NCI-H1048 (cell line): ENCODE measurements around the gene PPIL3.

Experiments
- DNase-seq: peaks from one replicate; lab custom pipeline; 2025; lab: John Stamatoyannopoulos, UW

PPIL3 gene

DNA sequence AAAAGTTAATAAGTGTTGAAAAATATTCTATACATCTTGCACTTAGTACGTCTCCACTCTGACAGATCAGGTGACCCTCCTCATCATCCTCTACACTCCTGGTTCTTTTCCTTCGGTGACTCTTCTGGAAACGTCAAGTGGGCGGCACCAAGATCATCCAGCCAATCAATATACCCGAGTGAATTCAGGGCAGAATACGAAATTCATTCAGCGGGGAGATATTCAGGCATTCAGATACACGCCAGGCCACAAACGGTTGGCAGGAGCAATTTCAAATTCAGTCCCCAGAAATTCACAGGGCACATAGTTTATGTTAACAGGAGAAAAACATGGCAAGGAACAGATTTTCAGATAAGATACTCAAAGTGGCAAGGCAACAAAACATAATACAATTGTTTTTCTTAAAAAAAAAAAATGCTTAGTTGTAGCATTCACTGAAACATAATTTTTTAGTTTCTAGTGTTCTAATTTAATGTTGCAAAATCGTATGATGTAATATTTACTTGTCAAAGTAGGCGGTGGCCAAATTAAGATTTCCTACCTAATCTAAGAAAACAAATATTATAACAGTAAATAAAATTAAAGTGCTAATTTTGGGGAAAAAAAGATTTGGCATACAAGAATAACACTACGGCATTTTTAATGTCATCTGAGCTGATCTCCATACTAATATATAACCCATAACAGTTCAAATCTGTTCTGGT lies 28.6 kb downstream of the PPIL3 start:
- no peak for DNase-seq

DNA sequence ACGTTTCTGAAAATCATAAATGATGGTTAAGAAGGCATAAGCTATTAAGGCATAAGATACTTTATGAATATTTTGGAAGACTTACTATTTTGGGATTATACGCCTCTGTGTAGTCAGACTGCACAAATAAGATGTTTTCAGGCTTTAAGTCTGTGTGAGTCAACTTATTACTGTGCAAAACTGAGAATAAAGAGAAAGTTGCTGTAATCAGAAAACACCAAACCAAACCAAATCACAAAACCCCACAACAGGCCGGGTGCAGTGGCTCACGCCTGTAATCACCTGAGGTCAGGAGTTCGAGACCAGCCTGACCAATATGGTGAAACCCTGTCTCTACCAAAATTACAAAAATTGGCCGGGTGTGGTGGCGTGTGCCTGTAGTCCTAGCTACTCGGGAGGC lies 32.1 kb downstream of the PPIL3 start:
- no peak for DNase-seq

DNA sequence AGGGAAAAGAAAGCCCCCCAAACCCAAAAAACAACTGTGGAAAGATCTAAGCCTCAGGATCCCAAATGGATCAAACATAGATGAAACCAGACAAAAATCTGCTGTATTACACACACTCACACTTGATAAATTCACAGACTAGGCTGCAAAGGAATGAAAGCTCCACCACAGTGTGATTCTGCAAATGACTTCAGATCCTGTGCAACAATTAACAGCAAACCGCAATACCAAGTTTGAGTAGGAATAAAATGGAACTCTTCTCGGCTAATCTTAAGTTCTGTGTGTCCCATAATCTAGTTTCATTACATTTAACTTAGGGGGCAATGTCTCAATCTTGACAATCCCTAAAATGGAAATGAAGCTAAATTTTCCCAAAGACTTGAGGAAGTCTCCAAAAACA lies 36.3 kb downstream of the PPIL3 start:
- DNase-seq = no peak

DNA sequence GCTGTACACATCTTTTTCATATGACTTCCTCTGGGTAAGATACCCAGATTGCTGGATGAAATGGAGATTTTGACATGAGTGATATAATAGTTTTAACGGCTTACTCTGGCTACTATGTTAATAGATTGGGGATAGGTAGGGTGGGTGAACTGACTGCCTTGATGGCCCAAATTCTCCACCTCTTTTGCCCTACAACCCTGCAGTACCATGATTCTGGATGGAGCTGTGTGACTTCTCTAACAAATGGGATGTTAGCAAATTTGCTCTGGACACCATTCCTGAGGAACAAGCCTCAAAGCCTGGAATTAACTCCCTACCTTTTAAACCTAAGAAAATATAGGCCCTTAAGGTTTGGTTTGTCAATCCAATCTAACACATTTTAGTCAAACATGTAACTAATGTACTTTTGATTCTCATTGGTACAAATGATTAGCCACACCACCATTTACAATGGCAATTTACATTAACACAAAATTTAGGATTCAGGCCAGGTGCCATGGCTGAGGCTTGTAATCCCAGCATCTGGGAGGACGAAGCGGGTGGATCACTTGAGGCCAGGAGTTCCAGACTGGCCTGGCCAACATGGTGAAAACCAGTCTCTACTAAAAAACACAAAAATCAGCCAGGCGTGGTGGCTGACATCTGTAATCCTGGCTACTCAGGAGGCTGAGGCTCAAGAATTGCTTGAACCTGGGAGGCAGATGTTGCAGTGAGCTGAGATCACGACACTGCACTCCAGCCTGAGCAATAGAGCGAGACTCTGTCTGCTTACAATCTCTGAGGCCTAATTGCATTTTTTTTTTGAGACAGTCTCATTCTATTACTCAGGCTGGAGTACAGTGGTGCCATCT lies 37.3 kb downstream of the PPIL3 start:
- no peak for DNase-seq

DNA sequence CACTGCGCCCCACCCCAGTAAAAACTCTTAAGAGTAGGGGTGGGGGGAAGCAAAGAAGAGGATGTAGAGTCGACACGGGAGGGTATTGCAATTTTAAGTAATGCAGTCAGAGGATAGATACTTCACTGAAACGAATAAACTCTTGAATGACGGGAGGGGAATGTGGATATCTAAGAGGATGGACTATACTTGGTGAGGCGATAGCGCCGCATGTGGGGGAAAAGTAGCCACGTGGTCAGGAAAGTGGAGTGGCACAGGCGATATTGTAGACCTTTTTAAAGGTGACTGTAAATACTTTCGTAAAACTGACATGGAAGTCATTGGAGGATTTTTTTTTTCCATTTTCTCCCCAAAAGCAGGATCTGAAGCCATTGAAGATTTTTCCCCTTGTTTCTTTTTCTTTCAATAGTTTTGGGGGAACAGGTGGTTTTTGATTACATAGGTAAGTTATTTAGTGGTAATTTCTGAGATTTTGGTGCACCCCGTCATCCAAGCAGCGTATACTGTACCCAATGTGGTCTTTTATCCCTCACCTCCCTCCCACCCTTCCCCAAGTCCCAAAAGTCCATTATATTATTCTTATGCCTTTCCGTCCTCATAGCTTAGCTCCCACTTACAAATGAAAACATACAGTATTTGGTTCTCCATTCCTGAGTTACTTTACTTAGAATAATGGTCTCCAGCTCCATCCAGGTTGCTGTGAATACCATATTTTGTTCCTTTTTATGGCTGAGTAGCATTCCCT lies 38.2 kb downstream of the PPIL3 start:
- no peak for DNase-seq

DNA sequence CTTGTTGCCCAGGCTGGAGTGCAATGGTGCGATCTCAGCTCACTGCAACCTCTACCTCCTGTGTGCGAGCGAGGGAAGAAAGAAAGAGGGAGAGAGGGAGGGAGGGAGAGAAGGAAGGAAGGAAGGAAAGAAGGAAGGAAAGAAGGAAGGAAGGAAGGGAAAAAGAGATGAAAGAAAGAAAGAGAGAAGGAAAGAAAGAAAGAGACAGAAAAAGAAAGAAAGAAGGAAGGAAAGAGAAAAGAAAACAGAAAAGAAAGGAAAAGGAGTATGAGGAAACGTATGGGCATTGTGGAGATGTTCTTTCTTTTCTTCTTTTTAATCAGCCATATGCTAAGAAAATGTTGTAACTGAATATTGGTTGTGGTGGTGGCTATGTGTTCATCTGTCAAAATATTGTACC lies 40.9 kb downstream of the PPIL3 start:
- DNase-seq = no peak

DNA sequence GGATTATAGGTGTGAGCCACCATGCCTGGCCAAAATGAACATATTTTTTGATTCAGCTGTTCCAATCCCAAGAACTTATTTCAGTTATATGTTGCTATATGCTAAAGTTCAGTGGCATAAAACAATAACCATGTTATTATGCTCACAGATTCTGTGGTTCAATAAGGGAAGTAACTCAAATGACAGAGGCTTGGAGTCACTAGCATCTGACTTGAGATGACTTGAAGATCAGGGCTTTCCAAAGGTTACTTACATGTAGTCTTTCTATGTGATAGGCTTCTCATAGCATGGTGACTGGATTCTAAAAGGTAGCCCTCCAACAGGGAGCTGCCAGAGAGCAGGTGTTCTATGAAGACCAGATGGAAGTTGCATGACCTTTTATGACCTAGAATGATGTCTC lies 41.6 kb downstream of the PPIL3 start:
- no peak for DNase-seq

DNA sequence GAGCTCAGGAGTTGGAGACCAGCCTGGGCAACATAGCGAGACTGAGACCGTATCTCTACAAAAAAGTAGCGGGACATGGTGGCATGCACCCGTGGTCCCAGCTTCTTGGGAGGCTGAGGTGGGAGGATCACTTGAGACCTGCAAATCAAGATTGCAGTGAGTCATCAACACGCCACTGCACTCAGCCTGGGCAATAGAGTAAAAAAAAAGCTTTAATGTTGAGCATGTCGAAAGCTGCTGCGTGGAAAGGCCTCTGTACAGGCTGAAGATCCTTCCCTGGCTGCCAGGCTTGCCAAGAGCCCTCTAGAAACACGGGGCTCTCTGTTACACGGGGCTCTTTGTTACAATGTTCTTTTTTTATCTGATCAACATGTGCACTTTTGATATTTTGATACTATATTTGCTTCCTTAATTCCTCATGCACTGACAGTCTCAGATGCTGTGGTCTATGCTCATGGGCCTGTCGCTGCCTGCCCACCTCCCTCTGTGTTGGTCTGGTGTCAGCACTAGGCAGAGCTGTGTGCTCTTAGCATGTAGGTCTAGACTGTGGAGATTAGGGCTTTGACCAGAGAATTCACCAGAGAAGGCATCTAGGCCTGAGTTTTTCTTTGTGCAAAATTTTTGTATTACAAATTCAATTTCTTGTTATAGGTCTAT lies 43.1 kb downstream of the PPIL3 start:
- no peak for DNase-seq

DNA sequence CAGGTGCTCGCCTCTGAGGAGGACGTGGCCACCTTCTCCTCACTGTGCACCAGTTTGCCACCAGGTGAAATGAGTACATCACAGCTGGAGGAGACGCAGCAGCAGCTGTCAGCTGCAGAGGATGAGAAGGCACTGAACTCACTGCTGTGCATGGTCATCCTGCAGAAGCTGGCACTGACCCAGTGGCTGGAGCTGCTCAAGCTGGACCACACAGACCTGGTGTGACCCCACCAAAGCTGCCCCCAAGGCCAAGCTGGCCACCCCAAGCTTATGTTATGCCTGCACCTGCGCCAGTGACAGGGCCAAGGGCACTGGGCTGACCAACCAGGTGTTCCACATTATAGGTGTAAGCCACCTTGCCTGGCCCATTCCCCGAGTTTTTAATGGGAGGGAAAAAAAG lies 43.7 kb downstream of the PPIL3 start:
- no peak for DNase-seq

DNA sequence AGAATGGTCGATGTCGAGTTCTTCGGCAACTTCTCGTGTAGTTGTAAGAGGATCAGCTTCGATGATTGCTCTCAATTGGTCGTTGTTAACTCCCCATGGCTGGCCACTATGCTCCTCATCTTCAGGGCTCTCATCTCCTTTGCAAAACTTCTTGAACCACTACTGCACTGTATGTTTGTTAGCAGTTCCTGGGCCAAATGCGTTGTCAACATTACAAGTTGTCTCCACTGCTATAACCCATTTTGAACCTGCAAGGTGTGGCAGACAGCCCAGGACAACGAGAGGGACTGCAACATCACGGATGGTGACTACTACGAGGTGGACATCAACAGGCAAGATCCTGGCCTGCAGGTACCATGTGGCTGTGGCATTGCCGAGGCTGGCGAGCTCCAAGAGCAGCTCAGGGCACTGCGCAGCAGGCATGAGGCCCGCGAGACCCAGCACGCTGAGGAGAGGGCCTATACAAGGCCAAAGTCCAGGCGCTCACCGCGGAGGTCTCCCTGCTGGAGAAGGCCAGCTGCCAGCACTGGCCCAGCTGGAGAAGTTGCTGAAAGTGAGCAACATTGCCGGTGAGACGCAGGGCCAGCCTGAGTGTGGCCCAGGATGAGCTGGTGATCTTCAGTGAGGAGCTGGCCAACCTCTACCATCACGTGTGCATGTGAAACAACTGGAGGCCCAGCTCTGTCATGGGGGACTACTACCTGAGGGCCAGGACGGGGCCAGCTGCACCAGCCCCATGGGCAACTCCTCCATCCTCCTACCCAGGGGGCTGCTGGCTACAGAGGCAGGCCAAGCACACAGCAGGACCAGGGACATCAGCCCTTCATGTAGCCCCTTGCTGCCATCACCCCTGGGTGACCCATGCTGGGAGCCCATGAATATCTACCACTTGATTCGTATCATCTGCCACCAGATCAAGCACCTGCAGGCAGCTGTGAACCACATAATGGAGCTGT lies 44.6 kb downstream of the PPIL3 start:
- DNase-seq = no peak

DNA sequence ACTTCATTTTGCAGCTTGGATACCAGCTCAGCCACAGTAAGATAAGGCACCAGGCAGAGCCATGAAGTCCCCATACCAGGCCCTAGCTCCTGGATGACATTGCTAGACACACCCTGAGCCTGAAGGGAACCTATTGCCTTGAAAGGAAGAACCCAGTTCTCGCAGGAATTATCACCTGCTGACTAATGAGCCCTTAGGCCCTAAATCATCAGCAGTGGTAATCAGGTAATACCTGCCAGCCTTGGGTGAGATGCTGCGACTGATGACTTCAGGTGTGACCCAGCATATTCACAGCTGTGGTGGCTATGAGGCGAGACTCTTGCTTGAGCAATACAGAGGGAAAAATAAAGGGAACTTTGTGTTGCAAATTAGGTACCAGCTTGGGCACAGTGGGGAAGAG lies 49.4 kb downstream of the PPIL3 start:
- DNase-seq = no peak

DNA sequence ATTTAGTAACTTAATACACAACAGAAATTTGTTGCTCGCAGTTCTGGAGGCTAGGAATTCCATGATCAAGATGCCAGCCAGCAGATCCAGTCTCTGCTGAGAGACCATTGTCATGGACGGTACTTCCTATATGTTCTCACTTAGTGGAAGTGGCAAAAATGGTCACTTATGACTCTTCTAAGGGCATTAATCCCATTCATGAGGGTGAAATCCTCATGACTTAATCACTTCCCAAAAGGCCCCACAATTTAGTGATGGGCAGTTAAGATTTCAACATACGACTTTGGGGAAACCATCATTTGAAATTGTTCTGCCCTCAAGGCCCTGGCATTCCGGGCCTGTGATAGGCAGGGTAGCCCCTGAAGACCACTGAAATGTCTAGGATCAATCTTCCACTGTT lies 54.2 kb downstream of the PPIL3 start:
- DNase-seq = no peak

DNA sequence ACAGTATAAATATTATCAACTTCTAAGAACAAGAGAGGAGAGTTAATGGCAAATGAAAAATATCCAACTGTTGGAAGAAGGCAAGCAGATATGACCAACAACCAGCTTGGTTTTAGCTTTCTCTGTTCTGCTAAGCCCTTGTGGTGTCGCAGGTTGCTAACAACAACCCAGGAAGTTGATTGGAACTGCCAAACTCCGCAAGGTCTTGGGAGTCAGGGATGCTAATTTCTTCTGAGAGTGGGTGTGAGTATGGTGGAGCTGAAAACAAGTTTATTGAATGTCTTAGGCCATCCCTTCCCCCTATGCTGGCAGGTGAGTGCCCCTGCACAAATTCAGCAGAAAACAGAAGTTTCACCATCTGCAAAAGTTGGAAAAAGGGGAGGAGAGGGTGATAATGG lies 59.6 kb downstream of the PPIL3 start:
- no peak for DNase-seq

DNA sequence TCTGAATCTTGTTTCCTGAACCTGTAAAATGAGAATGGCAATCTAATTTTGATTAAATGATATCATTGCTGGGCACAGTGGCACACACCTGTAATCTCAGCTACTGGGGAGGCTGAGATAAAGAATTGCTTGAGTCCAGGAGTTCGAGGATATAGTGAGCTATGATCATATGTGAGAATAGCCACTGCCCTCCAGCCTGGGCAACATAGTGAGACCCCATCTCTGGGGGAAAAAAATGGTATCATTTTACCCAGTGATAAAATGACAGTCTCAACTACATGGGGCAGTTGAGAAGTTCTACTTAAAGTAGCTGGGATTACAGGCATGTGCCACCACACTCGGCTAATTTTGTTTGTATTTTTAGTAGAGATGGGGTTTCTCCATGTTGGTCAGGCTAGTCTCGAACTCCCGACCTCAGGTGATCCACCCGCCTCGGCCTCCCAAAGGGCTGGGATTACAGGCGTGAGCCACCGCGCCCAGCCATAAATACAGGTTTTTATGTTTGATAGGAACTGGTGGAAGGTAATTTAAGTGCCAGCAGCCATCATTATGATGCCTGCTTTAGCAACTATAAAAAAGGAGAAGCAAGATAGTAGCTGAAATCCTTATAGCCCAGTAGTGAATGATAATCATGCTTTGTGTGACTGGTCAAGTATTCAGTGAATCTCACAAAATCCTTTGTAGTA lies 60.2 kb downstream of the PPIL3 start:
- no peak for DNase-seq

DNA sequence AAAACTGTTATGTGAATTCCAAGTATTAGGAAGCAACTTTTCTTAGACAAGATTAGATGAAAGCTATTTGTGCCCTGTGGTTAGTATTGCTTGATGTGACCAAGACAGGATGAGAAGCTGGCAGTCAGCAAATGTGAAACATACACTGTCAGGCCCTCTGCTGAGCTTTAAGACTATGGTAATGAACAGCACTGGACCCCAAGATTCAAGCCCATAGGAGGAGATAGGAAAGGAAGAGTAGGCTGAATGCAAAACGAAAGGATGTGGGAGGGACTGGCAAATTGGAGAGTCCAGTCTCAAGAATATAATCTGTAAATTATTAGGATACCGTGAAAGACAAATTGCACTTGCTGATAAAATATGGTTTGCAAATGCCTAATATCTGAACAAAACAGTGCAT lies 60.8 kb downstream of the PPIL3 start:
- DNase-seq = no peak

DNA sequence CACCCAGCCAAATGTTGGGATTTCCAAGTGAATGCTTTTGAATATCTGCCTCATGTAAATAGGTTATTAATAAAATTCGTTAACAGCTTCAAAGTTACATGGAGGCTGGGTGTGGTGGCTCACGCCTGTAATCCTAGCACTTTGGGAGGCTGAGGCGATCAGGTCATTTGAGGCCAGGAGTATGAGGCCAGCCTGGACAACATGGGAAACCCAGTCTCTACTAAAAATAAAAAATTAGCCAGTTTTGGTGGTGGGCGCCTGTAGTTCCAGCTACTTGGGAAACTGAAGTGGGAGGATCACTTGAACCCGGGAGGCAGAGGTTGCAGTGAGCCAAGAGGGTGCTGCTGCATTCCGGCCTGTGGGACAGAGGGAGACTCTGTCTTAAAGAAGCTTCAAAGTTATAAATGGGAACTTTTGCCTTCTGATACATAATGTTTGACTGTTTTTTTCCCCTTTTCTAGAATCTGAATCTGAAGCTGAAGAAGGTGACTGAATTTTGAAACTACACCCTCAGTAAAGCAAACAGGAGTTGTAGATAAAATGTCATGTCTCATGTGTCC lies 67.1 kb downstream of the PPIL3 start:
- DNase-seq = no peak
